GM23338 (cell line): ENCODE measurements around the gene ELMO2.

ENCODE experiments used
- CTCF ChIP-seq, 2 experiments: fragments of 200-600 bp in 1 of 2; sonication (generic) in 1 of 2; conservative IDR thresholded peaks; 2 replicates each; pipeline versions ENCODE4 v1.5.1 to v1.6.1; 2016 to 2017; ENCODE audit warnings: antibody characterized with exemption in 2 of 2, low read depth in 2 of 2, mild to moderate bottlenecking in 2 of 2, moderate library complexity in 1 of 2
- POLR2AphosphoS5 ChIP-seq: IDR thresholded peaks from 2 replicates; pipeline ENCODE4 v1.6.1; 2016; ENCODE audit warnings: antibody characterized with exemption, low read depth
- REST ChIP-seq: IDR thresholded peaks from one replicate; pipeline ENCODE4 v1.6.1; 2018; ENCODE audit warnings: antibody characterized with exemption; ENCODE audit not compliant: unreplicated experiment

- TF ChIP-seq CTCF (conservative IDR thresholded peaks at IDR 0.05; ENCODE audit: low read depth in 2 of 2) (no peak), POLR2AphosphoS5 (no peak), REST (no peak)
Measured at GRCh38 chr20:46316984-46317684, 89.3 kb downstream of the ELMO2 start.
